Measurements from ENCODE around the gene MOCS1. TPM values are rescaled to one million over a fixed set of nuclear protein-coding genes. Genes with fewer than 3 reads are reported as not detected.

The MOCS1 gene
- total RNA-seq, 2 experiments from 2014 or later: 3.3 to 4.1 TPM

DNA sequence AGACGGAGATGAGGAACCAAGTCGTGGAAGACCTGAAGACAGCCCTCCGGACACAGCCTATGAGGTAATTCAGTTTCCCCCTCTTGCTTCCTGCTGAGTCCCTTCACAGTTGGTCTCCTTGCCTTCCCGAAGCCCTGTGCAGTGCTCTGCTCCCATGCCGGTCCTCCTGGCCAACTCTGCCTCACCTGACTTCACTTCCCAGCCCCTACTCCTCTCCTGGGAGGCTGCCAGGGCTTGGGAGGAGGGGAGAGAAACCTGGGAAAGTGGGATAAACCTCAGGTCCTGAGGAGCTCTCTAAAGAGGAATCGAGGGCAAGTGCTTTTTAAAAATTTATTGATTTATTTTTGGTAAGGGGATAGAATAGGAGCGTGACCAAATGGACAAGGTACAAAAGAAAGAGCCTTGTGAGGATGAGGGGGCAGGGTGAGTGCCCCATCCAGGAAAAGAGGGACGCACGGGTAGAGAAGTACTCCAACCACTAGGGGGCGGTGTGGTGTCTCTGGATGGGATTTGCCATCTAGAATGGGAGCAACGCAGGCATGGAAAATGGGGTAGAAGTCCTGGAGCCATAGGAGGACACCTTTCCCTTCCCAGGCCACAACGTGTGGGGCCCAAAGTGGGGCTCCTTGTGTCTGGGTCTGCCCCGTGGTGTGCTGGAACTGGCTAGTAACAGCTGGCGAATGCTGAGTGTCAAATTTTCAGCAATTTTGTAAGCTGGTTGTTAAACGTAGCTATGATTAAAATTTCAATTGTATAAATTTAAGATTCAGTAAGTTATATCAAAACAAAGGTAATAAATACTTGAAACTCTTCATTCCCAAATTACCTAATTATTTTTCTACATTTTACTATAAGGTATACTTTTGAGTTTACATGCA, 69.0 kb downstream of the MOCS1 start:
- H3K4me1 Mint-ChIP-seq: no peaks in the 10 kb centered on the region
- no peaks in the 10 kb centered on the region for H3K9me3 Mint-ChIP-seq
- H3K27me3 Mint-ChIP-seq: peaks cover 7% of the 10 kb centered on the region
- no peak overlapping the region for H3K27ac Mint-ChIP-seq
- H3K4me3 Mint-ChIP-seq: no peak overlapping the region
- peak; percentile 54 for DNase-seq
- H3K36me3 Mint-ChIP-seq: no peaks in the 10 kb centered on the region

- Mint-ChIP-seq H3K9me3 (no peaks in the 10 kb centered on the region), H3K4me3 (no peak overlapping the region), H3K4me1 (no peaks in the 10 kb centered on the region), H3K27me3 (peaks cover 23% of the 10 kb centered on the region), H3K36me3 (no peaks in the 10 kb centered on the region), H3K27ac (no peak overlapping the region)
- no peak for DNase-seq
These were observed 72.6 kb downstream of the MOCS1 start for GRCh38 chr6:39861663-39862062.

GRCh38 chr6:39859025-39859424, 75.2 kb downstream of the MOCS1 start:
- H3K27ac Mint-ChIP-seq: no peak overlapping the region
- H3K36me3 Mint-ChIP-seq: no peaks in the 10 kb centered on the region
- H3K4me3 Mint-ChIP-seq: no peak overlapping the region
- H3K27me3 Mint-ChIP-seq: peaks cover 23% of the 10 kb centered on the region
- DNase-seq: no peak
- no peaks in the 10 kb centered on the region for H3K4me1 Mint-ChIP-seq
- H3K9me3 Mint-ChIP-seq: no peaks in the 10 kb centered on the region

DNA sequence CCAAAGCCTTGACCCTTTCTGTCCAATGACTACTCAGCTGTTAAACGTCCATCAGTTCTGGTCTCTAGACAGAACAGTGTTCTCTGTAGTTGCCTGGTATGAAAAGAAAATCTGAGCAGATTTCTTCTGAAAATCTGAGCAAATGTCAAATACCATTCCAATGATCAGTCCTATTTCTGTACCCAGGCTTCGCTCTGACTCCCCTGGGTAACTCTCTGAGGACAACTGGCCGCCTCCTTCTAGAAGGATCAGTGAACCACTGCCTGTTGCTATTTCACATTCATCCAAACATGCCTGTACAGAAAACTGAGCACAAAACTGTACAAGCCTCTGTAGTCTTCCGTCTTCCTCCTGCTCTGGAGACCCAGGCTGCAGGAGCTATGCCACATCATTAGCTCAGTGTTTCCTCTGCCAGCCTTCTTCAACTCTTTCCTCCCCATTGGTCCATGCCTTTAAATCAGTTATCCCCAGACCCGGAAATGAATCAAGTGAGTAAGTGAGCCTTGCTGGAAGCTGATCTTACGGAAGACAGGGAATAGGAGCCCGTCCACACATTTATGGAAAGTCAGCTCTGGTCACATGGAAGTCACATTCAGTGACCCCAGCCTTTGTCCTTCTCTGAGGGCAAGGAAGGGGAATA, 78.8 kb downstream of the MOCS1 start:
- no peaks in the 10 kb centered on the region for H3K36me3 Mint-ChIP-seq
- H3K27ac Mint-ChIP-seq: no peak overlapping the region
- no peaks in the 10 kb centered on the region for H3K4me1 Mint-ChIP-seq
- DNase-seq: no peak
- peaks cover 21% of the 10 kb centered on the region for H3K27me3 Mint-ChIP-seq
- no peak overlapping the region for H3K4me3 Mint-ChIP-seq
- H3K9me3 Mint-ChIP-seq: no peaks in the 10 kb centered on the region

Other genes with a start within 250 kb of the MOCS1 start
- gene KIF6, start 209.1 kb downstream of the MOCS1 start, total RNA-seq: under 1 TPM; 0.62 to 0.96 TPM
- gene DAAM2, start 142.1 kb downstream of the MOCS1 start, total RNA-seq: not detected